AG20443 (cell line): ENCODE data around the gene DDRGK1.
"Not testable (repeated sequence)": the region's sequence is repeated elsewhere in the genome, so short reads cannot be mapped to it uniquely, and the experiment has no call there.

Source experiments
- DNase-seq: peaks from one replicate; pipeline ENCODE4 v3.0.0; 2012; ENCODE audit warnings: low spot score, mixed read lengths

The DDRGK1 gene

GRCh38 chr20:3215359-3215917 lies 11.0 kb upstream of the DDRGK1 start:
- not testable (repeated sequence) for DNase-seq

- no peak for DNase-seq
Measured at GRCh38 chr20:3213226-3213625, 8.7 kb upstream of the DDRGK1 start.

- no peak for DNase-seq
Measured at GRCh38 chr20:3210346-3210745, 5.9 kb upstream of the DDRGK1 start.

GRCh38 chr20:3209946-3210317 lies 5.5 kb upstream of the DDRGK1 start:
- peak; percentile 42 for DNase-seq

GRCh38 chr20:3209257-3209945 lies 4.9 kb upstream of the DDRGK1 start, which contains the start of gene ITPA:
Gene ITPA (plus strand): TSS chr20:3209498. CDS start chr20:3209552, 54 bp downstream.
- peak; percentile 67 for DNase-seq

GRCh38 chr20:3208786-3209256 lies 4.3 kb upstream of the DDRGK1 start:
- no peak for DNase-seq

GRCh38 chr20:3203315-3204123 lies 963 bp downstream of the DDRGK1 start:
- peak; percentile 48 for DNase-seq

GRCh38 chr20:3202965-3203314 lies 1.5 kb downstream of the DDRGK1 start:
- no peak for DNase-seq

GRCh38 chr20:3199976-3200755 lies 4.3 kb downstream of the DDRGK1 start:
- DNase-seq = peak; percentile 5

GRCh38 chr20:3199206-3199605 lies 5.3 kb downstream of the DDRGK1 start:
- peak; percentile 5 for DNase-seq

- DNase-seq = peak; percentile 6
Measured at GRCh38 chr20:3195590-3196237, 8.8 kb downstream of the DDRGK1 start.

- no peak for DNase-seq
Measured at GRCh38 chr20:3194617-3195280, 9.7 kb downstream of the DDRGK1 start.

- no peak for DNase-seq
Measured at GRCh38 chr20:3193806-3194616, 10.5 kb downstream of the DDRGK1 start.

- DNase-seq = no peak
Measured at GRCh38 chr20:3192226-3193015, 12.1 kb downstream of the DDRGK1 start.

- DNase-seq = peak; percentile 9
Measured at GRCh38 chr20:3190681-3191111, 13.8 kb downstream of the DDRGK1 start.

GRCh38 chr20:3189561-3190131 lies 14.8 kb downstream of the DDRGK1 start:
- DNase-seq = peak; percentile 4

- no peak for DNase-seq
Measured at GRCh38 chr20:3188823-3189413, 15.6 kb downstream of the DDRGK1 start.

GRCh38 chr20:3187861-3188260 lies 16.6 kb downstream of the DDRGK1 start:
- not testable (repeated sequence) for DNase-seq
